Common myeloid progenitor, CD34-positive (primary cell): ENCODE data around the gene CLTC. TPM values are rescaled to one million over a fixed set of nuclear protein-coding genes. Genes with fewer than 3 reads are reported as not detected.
"Not testable (repeated sequence)": the region's sequence is repeated elsewhere in the genome, so short reads cannot be mapped to it uniquely, and the experiment has no call there.

Source experiments
- CTCF ChIA-PET: fragments of 350-600 bp; sonication (Branson Sonifier 250); formaldehyde crosslinking; loops from one replicate; lab custom pipeline; 2021; ENCODE audit warnings: antibody characterized with exemption; lab: Charles Lee
- POLR2A ChIA-PET: fragments of 350-600 bp; sonication (Branson Sonifier 250); formaldehyde crosslinking; loops from one replicate; lab custom pipeline; 2021; ENCODE audit warnings: antibody characterized with exemption; lab: Charles Lee
- DNase-seq, 3 donors: peaks; one replicate each; pipeline versions ENCODE4 v3.0.0 to v3.0.0-alpha.2; 2013
- H3K27ac ChIP-seq, 2 experiments: 1 replicate in 1 of 2; 2 replicates in 1 of 2; pipeline ENCODE4 v1.7.0; 2013; ENCODE audit warnings: inconsistent platforms in 2 of 2, low read length in 2 of 2, mild to moderate bottlenecking in 2 of 2, low read depth in 1 of 2, moderate library complexity in 1 of 2; ENCODE audit not compliant: severe bottlenecking in 2 of 2, insufficient read depth in 1 of 2, poor library complexity in 1 of 2
- H3K27me3 ChIP-seq, 5 experiments: replicated peaks in 2 of 5; 1 replicate in 3 of 5; 2 replicates in 2 of 5; pipeline versions ENCODE4 v1.6.1 to v1.7.0; 2013; ENCODE audit warnings: low read length in 4 of 5, mild to moderate bottlenecking in 2 of 5, moderate library complexity in 2 of 5, inconsistent platforms in 1 of 5; ENCODE audit not compliant: insufficient read depth in 5 of 5, control insufficient read depth in 4 of 5
- H3K36me3 ChIP-seq, 4 experiments: 1 replicate in 2 of 4; 2 replicates in 2 of 4; pipeline versions ENCODE4 v1.6.1 to v1.7.0; 2013; ENCODE audit warnings: low read length in 3 of 4, control low read depth in 1 of 4, mild to moderate bottlenecking in 1 of 4; ENCODE audit not compliant: control insufficient read depth in 4 of 4, insufficient read depth in 4 of 4
- H3K4me1 ChIP-seq, 4 experiments: 1 replicate in 3 of 4; 2 replicates in 1 of 4; pipeline versions ENCODE4 v1.6.1 to v1.7.1; 2013; ENCODE audit warnings: low read length in 3 of 4, mild to moderate bottlenecking in 3 of 4, control low read depth in 1 of 4, inconsistent platforms in 1 of 4, moderate library complexity in 1 of 4; ENCODE audit not compliant: control insufficient read depth in 4 of 4, insufficient read depth in 4 of 4; ENCODE audit errors: control extremely low read depth in 1 of 4
- H3K4me3 ChIP-seq, 7 experiments: 1 replicate in 4 of 7; 2 replicates in 3 of 7; pipeline versions ENCODE4 v1.5.1 to v1.7.0; 2013; ENCODE audit warnings: mild to moderate bottlenecking in 7 of 7, low read length in 6 of 7, moderate library complexity in 6 of 7, inconsistent platforms in 2 of 7, low read depth in 2 of 7, control low read depth in 1 of 7; ENCODE audit not compliant: insufficient read depth in 4 of 7, control insufficient read depth in 1 of 7; ENCODE audit errors: extremely low read depth in 1 of 7
- H3K9me3 ChIP-seq, 5 experiments: 1 replicate in 4 of 5; 2 replicates in 1 of 5; pipeline versions ENCODE4 v1.6.1 to v1.7.1; 2013; ENCODE audit warnings: low read length in 4 of 5, mild to moderate bottlenecking in 2 of 5, inconsistent platforms in 1 of 5, low read depth in 1 of 5, moderate library complexity in 1 of 5; ENCODE audit not compliant: control insufficient read depth in 4 of 5, insufficient read depth in 2 of 5; ENCODE audit errors: control extremely low read depth in 1 of 5
- WGBS: methylation state at CpG from one replicate; pipeline ENCODE4 v1.1.5; 2013; ENCODE audit not compliant: insufficient coverage; 5-methylcytosine and 5-hydroxymethylcytosine counted together
- polyA plus RNA-seq: library from polyadenylated mRNA; unstranded; fragments of 120-200 nt; gene quantifications from one replicate; pipeline ENCODE4 v1.2.1, GENCODE V29; 2013

CLTC gene
- polyA plus RNA-seq = 69.4 TPM

DNA sequence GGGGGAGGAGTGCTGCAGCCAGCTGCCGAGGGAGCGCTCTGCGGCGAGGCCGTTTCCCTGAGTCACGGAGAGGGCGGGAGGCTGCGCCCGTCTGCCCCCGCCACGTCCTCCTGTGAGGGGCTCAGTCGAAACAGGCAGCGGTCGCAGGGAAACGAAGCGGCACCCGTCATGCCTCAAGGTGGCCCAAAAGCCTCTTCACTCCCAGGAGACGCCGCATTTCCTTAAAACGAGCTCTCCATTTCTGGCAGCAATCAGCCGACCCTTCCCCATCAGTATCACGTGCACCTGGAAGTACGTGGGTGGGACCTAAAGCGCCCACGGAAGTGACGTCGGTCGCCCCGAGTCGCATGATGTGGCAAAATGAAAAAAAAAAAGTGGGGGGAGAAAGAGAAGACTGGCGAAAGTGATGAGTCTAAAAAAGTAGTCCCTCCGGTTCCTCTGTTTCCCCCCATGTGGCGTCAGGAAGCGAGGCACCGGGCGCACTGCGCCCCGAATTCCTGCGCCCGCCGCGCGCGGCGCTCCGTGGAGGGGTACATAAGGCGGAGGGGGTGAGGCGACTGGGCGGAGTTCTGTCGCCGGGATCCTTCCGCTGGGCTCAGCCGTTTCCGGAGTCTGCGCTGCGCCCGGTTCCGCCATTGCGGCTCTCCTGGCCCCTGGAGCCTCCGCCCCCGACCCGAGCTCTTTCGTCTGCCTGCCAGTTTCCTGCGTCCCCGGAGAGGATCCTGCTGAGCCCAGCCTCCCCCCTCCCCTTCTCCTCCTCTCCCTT, at the start of gene CLTC:
TSS of gene CLTC (plus strand) at position 598 of the 766 bp plus-strand sequence. CDS start 237 bp downstream, outside the sequence.
- WGBS = under 1% methylated on average over 44 of the region's 65 CpGs
- H3K9me3 ChIP-seq = no peaks in the 10 kb centered on the region
- ChIA-PET CTCF (interaction anchor here (0.8 to 1.7 kb wide), 5 partner anchors 12 to 41 kb away, joined by 3 to 6 read pairs (median 3); no protein-coding TSS in a partner anchor), POLR2A (interaction anchor here (0.6 to 3.2 kb wide), 13 partner anchors 8 to 988 kb away, joined by 3 to 16 read pairs (median 4); partner anchors contain the start of genes DHX40 and PTRH2)
- peak; percentile 99 to 100 (median 99) for DNase-seq
- H3K27ac ChIP-seq = peak within 1 kb of the TSS; percentile 99 to 100
- H3K4me1 ChIP-seq = peaks cover 12 to 52% (median 30%) of the 10 kb centered on the region in 4 experiments
- H3K36me3 ChIP-seq = peaks cover 0 to 9% (median 0%) of the 10 kb centered on the region in 4 experiments
- H3K27me3 ChIP-seq = no peaks in the 10 kb centered on the region
- peak within 1 kb of the TSS; percentile 85 to 98 (median 95) for H3K4me3 ChIP-seq

DNA sequence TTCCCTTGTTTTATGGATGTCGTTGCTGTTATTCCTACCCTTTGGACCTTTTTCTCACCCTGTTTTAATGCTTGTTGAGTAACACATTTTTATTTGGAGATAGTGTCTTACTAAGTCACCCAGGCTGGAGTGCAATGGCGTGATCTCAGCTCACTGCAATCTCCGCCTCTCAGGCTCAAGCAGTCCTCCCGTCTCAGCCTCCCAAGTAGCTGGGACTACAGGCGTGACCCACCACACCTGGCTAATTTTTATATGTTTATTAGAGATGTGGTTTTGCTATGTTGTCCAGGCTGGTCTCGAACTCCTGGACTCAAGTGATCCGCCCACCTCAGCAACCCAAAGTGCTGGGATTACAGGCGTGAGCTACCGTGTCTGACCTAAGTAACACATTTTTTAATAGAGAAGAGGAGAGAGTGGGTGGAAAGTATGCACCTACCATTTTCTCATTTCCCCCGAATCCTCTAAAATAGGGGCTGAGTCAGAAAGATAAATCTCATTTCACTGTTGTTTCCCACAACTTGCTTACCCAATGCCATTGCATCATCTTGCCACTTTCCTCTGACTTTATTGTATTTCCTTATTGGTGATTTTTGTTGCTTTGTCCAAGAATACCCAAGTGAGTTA, 47.3 kb upstream of the CLTC start:
- CTCF ChIA-PET = no interaction called here
- no peak overlapping the region for H3K4me3 ChIP-seq
- no peak for DNase-seq
- peaks cover 4 to 19% (median 10%) of the 10 kb centered on the region in 4 experiments for H3K36me3 ChIP-seq
- WGBS = 100% methylated on average over 1 of the region's 10 CpGs
- POLR2A ChIA-PET = no interaction called here
- H3K27ac ChIP-seq = no peak overlapping the region
- no peaks in the 10 kb centered on the region for H3K4me1 ChIP-seq
- no peaks in the 10 kb centered on the region for H3K27me3 ChIP-seq
- H3K9me3 ChIP-seq = no peaks in the 10 kb centered on the region

DNA sequence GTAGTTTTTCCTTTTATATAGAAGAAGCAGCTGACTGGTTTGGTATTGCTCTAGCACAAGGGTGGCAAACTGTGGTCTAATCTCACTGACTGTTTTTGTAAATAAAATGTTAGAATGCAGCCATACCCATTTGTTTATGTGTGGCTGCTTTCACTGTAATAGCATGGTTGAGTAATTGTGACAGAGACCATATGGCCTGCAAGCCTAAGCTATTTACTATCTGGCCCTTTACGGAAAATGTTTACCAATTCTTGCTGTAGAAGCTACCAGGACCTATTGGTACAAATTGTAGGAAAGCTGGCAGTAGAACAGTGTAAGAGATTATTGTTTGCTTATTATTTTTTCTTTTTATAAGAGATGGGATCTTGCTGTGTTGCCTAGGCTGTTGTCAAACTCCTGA, 35.5 kb upstream of the CLTC start:
- H3K27ac ChIP-seq, H3K9me3 ChIP-seq, H3K36me3 ChIP-seq, CTCF ChIA-PET, POLR2A ChIA-PET, H3K4me1 ChIP-seq, H3K27me3 ChIP-seq, H3K4me3 ChIP-seq, DNase-seq: not testable (repeated sequence)
- WGBS = no CpG with 5 or more reads among the region's 1 CpG

DNA sequence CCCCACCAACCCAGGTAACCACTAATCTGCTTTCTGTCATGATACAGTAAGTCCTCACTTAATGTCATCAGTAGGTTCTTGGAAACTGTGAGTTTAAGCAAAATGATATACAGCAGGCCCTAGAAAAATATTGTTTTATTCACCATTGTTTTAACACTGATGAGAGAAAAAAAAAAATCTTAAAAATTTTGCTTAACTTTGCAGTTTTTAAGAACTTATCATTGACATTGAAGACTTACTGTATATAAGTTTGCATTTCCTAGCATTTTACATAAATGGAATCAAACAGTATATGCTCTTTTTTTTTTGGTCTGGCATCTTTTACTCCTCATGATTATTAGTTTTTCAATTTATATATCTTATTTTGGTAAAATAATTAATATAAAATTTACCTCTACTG, 19.5 kb upstream of the CLTC start:
- no peaks in the 10 kb centered on the region for H3K4me1 ChIP-seq
- DNase-seq = no peak
- H3K36me3 ChIP-seq = peaks cover 19 to 46% (median 25%) of the 10 kb centered on the region in 4 experiments
- H3K4me3 ChIP-seq = no peak overlapping the region
- ChIA-PET POLR2A (no interaction called here), CTCF (no interaction called here)
- H3K27me3 ChIP-seq = no peaks in the 10 kb centered on the region
- no peaks in the 10 kb centered on the region for H3K9me3 ChIP-seq
- H3K27ac ChIP-seq = no peak overlapping the region

DNA sequence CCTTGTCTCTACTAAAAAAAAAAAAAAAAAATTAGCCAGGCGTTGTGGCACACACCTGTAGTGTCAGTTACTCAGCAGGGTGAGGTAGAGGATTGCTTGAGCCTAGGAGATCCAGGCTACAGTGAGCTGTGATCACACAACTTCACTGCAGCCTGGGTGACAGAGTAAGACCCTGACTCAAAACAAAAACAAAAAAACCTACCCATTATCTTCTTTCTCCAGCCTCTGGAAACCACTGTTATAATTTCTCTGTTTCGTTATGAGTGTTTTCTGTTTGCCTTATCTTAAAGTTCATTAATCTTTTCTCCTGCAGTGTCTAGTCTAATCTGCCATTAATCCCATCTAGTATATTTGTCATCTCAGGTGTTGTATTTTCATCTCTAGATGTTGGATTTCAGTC, 18.6 kb upstream of the CLTC start:
- H3K4me3 ChIP-seq = no peak overlapping the region
- H3K4me1 ChIP-seq = no peaks in the 10 kb centered on the region
- ChIA-PET POLR2A (no interaction called here), CTCF (no interaction called here)
- DNase-seq = no peak
- H3K27me3 ChIP-seq = no peaks in the 10 kb centered on the region
- peaks cover 21 to 56% (median 30%) of the 10 kb centered on the region in 4 experiments for H3K36me3 ChIP-seq
- H3K27ac ChIP-seq = no peak overlapping the region
- H3K9me3 ChIP-seq = no peaks in the 10 kb centered on the region
- no CpG with 5 or more reads among the region's 2 CpGs for WGBS

DNA sequence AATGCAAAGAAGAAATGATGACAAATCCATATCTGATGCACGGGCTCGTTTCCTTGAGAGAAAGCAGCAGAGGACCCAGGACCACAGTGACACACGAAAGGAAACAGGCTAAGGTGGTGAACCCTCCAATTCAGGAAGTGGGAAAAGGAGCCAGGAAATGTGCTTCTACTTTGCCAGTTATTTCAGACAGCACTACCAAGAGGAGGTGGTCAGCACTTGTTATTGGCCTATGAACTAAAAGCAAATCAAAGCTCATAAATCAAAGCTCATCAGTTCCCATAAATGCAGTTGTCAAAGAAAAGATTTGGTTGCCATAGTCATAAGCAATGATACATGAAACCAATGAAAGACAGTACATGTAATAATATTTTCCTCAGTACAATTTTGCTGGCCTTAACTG, 12.6 kb upstream of the CLTC start:
- H3K36me3 ChIP-seq = peaks cover 15 to 70% (median 30%) of the 10 kb centered on the region in 4 experiments
- H3K27ac ChIP-seq = no peak overlapping the region
- H3K27me3 ChIP-seq = no peaks in the 10 kb centered on the region
- H3K9me3 ChIP-seq = no peaks in the 10 kb centered on the region
- no peak overlapping the region for H3K4me3 ChIP-seq
- 0% methylated on average over 3 of the region's 3 CpGs for WGBS
- CTCF ChIA-PET = interaction anchor here (0.9 to 1.7 kb wide), 4 partner anchors 11 to 81 kb away, joined by 3 to 8 read pairs (median 4); no protein-coding TSS in a partner anchor
- DNase-seq = peak; percentile 5 to 34 (median 30)
- H3K4me1 ChIP-seq = peaks cover 0 to 5% (median 3%) of the 10 kb centered on the region in 4 experiments
- POLR2A ChIA-PET = no interaction called here
